HG03066 (cell line): ENCODE results near the gene ZCRB1.
"Not testable (repeated sequence)": the region's sequence is repeated elsewhere in the genome, so short reads cannot be mapped to it uniquely, and the experiment has no call there.

ENCODE experiments used
- ATAC-seq: cut with Tn5 transposase; IDR thresholded peaks from one replicate; pipeline ENCODE4 v1.9.1; 2021; ENCODE audit warnings: low read depth; ENCODE audit not compliant: unreplicated experiment

Gene ZCRB1

DNA sequence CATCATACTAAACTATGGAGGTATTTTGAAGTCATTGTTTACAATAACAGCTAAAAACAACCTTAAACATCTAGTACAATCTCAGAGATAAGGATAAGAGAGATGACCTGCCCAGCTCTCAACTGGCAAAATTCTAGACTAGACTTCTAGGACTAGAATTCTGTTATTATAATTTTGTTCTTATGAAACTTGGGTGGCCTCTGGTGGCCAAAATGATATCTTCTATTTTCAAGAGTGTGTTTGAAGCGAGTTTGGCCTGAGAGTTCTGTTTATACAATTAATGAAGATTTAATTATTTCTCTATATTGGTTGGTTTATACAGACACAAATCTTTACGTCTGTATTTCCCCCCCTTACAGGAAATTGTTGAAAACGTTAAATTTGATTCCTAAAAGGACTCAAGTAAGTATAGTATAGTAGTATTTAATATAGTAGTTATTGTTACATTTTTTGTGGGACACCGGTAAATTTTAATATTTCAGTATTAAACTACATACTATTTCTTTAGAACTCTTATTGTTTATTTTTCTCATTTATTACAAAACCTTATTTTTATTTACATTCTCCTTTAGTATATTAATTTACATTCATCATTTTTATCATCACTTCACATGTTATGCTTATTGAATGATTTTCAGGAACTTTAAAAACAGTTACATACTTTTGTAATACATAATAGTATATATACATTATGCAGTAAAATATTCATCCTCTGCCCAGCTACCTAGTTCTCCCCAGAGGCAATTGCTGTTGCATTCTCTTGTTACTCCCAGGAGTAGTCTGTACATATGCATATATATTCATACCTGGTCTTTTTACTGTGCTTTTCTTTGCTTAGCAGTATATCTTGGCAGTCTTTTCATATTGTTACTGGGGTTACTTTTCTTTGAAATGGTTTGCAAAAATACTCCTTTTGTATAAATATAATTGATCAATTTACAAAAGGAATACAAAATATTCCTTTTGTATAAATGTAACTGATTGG, 6.7 kb upstream of the ZCRB1 start:
- ATAC-seq, result peak; percentile 71

DNA sequence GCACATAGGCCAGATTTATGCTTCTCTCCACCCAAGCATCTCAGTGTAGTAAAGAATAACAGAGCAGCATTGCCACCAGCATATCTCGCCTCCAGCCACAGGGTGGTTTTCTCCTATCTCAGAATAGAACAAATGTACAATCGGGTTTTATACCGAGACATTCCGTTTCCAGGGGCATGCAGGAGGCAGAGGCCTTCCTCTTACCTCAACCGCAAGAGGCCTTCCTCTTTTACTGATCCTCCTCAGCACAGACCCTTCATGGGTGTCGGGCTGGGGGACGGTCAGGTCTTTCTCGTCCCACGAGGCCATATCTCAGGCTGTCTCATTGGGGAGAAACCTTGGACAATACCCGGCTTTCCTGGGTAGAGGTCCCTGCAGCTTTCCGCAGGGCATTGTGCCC, 4.2 kb upstream of the ZCRB1 start:
- ATAC-seq, result not testable (repeated sequence)

GRCh38 chr12:42327227-42327590, 1.3 kb upstream of the ZCRB1 start:
- ATAC-seq, result no peak

DNA sequence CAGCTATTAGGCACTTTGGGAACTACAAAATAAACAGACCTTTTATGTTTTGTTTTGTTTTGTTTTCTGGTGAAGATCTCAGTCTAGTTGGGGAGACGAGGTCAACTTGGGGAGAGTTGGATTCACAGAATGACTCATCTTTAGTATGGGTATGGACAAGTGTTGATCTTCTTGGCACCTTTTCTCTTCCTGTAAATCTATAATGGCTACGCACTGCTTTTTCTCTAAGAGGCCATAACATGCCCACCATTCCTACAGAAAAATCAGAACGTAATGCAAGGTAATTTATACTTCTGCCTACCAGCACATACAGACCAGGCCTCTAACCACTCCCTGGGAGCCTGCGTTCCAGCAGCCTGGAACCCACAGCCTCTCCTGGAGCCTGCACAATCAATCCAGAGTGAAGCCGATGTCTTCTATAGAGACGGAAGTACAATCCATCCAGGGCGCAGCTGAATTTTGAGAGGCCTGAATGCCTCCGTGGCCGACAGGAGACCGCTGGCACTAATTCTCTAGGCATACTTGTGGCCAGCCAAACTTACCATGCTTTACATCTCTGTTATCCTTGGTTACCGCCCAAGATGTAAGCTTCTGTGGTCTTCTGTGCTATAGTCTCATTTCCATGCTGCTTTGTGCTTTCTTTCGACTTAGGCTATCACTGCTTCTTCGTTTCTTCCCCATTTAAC, 790 bp upstream of the ZCRB1 start:
- ATAC-seq, result peak; percentile 19

DNA sequence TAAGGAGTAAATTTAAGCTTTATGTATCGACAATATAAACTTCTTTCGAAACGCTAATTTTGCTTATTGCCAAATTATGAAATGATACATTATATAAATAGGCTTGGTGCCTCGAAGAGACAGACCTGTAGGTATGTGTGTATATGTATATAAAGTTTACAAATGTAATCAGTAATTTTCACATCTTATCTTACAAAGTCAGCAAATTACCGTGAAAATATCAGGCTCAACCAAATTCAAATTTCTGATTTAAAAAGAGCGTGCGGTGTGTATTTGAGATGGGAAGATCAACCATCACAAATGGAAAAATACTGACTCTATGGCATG, 605 bp downstream of the ZCRB1 start:
- ATAC-seq, result no peak

DNA sequence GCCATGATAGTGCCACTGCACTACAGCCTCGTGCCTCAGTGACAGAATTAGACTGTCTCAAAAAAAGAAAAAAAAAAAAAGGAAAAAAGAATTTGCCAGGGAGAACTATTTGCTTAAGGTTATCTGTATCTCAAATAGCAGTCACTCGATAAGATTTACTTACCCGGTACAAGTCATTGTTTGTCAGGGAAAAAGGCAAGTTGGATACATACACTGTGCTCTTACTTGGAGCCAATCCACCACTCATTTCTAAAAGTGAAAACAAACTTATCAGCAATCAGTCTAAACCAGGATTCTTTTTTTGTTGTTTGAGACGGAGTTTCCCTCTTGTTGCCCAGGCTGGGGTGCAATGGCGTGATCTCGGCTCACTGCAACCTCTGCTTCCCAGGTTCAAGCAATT, 2.0 kb downstream of the ZCRB1 start:
- no peak for ATAC-seq

GRCh38 chr12:42322567-42322966, 3.3 kb downstream of the ZCRB1 start:
- no peak for ATAC-seq

GRCh38 chr12:42320796-42321195, 5.1 kb downstream of the ZCRB1 start:
- ATAC-seq, result no peak

GRCh38 chr12:42315108-42315507, 10.8 kb downstream of the ZCRB1 start:
- no peak for ATAC-seq

DNA sequence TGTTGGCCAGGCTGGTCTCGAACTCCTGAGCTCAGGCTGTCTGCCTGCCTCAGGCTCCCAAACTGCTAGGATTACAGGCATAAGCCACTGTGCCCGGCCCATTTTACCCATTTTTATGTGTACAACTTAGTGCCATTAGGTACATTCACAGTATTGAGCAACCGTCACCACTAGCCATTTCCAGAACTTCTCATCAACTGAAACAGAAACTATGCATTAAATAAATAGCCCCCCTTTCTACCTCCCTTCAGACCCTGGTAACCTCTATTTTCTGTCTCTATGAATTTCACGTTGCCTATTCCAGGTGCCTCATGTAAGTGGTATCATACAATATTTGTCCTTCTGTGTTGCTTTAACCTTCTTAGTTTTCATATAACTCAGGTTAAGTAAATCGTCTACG, 15.9 kb downstream of the ZCRB1 start:
- ATAC-seq, result no peak

DNA sequence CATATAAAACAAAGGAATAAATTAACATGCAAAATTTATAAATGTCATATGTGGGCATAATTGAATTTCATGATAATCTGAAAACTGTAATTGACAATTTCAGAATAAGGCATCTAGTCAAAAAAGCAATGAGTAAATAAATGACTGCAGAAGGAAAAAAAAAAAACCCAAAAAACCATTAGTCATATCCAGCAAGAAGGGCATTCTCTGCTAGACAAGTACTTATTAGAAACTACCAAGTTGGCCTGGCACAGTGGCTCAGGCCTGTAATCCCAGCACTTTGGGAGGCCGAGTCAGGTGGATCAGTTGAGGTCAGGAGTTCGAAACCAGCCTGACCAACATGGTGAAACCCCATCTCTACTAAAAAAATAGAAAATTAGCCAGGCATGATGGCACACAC, 17.5 kb downstream of the ZCRB1 start:
- ATAC-seq, result no peak

DNA sequence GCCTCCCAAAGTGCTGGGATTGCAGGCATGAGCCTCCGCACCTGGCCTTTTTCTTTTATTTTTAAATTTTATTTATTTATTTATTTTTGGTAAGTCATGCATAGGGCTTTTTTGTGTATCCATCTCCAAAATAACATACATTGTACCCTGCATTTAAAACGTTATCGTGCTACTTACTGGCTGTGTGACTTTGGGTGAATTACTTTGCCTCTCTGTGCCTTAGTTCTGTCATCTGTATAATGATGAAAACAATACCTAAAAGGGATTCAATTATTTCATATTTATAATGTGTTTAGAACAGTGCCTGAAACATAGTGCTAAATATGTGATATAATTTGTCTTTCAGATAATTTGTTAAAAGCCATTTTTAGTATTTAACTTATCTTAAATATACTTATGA, 19.6 kb downstream of the ZCRB1 start:
- no peak for ATAC-seq

DNA sequence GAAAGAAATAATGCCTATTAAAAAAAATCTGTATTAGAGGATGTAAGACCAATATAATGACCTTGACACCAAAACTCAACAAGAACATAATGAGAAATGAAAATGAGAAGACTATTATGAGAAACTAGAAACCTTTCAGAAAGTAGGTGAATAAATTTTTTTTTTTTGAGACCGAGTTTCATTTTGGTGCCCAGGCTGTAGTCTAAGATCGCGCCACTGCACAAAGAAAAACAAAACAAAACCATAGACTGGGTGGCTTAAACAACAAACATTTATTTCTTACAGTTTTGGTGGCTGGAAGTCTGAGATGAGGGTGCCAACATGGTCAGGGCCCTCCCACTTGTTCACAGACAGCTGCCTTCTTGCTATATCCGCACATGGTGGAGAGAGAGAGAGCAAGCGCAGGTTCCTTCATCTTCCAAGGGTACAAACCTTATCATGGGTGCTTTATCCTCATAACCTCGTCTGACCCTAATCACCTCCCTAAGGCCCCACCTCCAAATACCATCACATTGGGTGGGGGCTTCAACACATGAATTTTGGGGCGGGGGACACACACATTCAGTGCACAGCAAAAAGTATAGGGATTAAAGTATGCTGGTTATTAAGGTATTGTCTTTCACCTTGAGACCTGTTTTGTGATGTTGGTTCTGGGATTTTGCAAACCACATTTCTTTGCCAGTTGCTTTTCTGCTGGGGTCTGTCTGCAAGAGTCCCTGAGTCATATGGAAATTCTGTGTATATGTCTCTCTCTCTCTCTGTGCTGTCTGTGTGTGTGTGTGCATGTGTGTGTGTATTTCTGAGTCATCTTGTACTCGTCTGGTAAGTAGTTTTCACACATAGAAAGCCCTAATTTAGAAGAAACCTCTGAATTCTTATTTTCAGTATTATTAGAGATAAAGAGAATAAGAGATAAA, 26.2 kb downstream of the ZCRB1 start:
- peak; percentile 81 for ATAC-seq

DNA sequence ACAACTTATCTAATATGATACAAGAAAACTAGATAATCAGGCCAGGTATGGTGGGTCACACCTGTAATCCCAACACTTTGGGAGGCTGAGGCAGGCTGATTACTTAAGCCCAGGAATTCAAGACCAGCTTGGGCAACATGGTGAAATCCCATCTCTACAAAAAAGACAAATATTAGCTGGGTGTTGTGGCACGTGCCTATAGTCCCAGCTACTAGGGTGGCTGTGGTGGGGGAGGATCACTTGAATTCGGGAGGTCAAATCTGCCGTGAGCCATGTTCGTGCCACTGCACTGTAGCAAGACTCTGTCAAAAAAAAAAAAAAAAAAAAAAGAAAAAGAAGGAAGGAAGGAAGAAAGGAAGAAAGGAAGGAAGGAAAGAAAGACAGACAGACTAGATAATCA, 27.0 kb downstream of the ZCRB1 start:
- ATAC-seq, result no peak

DNA sequence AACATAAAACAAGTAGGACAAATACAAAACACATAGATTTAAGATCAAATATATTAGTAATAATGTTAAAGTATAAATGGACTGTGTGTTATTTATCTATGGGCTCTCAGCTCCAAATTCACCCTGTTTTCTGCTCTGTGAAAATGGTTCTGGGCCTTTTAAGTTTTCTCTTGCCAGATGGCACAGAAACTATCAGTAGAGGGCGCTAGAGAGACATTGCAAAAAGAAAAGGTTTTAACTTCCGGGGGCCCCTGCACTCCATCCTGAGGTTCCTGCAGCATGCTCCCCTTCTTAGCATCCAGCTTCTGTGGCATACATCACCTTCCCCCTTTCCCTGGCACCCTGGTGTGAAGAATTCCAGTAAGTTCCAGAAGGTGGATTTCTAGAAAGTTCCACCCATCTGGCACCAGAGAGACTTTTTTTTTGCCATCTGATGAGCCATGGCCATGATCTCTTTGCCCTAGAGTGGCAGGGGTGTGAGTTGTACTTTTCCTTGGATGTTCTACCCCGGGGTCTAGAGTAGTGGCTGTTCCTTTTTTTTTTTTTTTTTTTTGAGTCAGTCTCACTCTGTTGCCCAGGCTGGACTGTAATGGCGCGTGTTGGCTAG, 29.3 kb downstream of the ZCRB1 start:
- ATAC-seq, result no peak

- ATAC-seq, result no peak
These were observed 34.2 kb downstream of the ZCRB1 start for GRCh38 chr12:42291680-42292079.

DNA sequence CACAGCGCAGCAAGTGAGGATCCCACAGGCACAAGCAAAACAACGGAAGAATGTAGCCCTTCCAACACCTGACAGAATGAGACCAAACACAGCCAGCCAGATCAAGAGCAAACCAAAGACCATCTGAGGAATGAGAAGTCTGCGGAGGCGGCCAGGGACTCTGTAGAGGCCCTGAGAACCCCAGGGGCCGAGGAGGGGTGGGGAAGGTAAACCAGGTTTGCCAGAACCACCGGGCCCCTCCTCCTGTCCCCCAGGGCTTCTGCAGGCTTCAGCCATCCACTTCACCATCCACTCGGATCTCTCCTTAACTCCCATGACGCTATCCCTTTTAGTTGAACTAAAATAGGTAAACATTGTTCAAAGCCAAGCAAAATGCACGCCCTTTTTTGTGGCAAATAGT, 37.4 kb downstream of the ZCRB1 start:
- ATAC-seq, result no peak

- no peak for ATAC-seq
These were observed 39.2 kb downstream of the ZCRB1 start for GRCh38 chr12:42286741-42287140.

GRCh38 chr12:42285431-42285830, 40.5 kb downstream of the ZCRB1 start:
- ATAC-seq, result no peak

GRCh38 chr12:42284876-42285275, 41.0 kb downstream of the ZCRB1 start:
- ATAC-seq, result no peak

DNA sequence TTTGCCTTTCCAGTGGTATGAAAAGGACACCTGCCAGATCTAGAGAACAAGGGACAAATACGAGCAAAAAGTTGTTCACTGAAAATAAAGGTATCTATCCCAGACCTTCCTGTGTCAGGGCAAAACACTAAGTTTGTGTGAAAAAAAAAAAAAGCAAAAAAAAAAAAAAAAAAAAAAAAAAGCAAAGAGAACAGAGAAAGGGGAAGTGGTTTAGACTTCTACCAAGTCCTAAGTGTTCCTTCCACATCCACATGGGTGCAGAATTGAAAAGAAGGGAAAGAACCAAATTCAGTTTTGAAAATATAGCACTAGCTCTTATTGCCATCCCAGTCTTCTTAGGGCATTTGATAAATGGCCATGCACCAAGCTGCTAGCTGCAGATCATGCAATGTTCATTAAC, 41.7 kb downstream of the ZCRB1 start:
- ATAC-seq, result no peak
